ENCODE data around the gene TEX38. TPM values are rescaled to one million over a fixed set of nuclear protein-coding genes. Genes with fewer than 3 reads are reported as not detected.
"Not testable (repeated sequence)": the region's sequence is repeated elsewhere in the genome, so short reads cannot be mapped to it uniquely, and the experiment has no call there.

Gene TEX38
- polyA plus RNA-seq, 2 of the 4 experiments (the other 2 are of a cell fraction), result not detected

- peak; percentile 76 to 91 for DNase-seq (ENCODE audit: low read depth in 1 of 2, low spot score in 1 of 2)
- H3K27ac ChIP-seq, result peak within 1 kb of the TSS; percentile 87 to 94
- peak within 1 kb of the TSS; percentile 97 for H3K4me2 ChIP-seq
- peak; percentile 97 to 98 for ATAC-seq
- H3K4me1 ChIP-seq, result peaks cover 21% of the 10 kb centered on the region; the same call in 2 of the 3 replicates
- TF ChIP-seq FOSL2 (IDR thresholded peaks at IDR 0.05) (no peak), FOSL2 (CRISPR knock-in tag; IDR thresholded peaks at IDR 0.05) (peak; percentile 45; the same call in 1 of the 2 replicates), KDM5A (IDR thresholded peaks at IDR 0.05) (no peak), CHD2 (IDR thresholded peaks at IDR 0.05; ENCODE audit: low read length, partially characterized antibody) (no peak), ELK1 (IDR thresholded peaks at IDR 0.05; ENCODE audit: low read depth, low read length) (no peak), KDM1A (IDR thresholded peaks at IDR 0.05; ENCODE audit: low read depth) (no peak), PHF8 (IDR thresholded peaks at IDR 0.05; ENCODE audit: borderline replicate concordance, low read depth) (peak; percentile 51; the same call in 1 of the 2 replicates), JUN (IDR thresholded peaks at IDR 0.05) (peak; percentile 44 to 60; a peak in 1 of 5 replicates), FOSB (CRISPR knock-in tag; IDR thresholded peaks at IDR 0.05) (no peak), NR3C1 (IDR thresholded peaks at IDR 0.05) (no peak), CHD4 (IDR thresholded peaks at IDR 0.05; ENCODE audit: borderline replicate concordance) (no peak), EHMT2 (IDR thresholded peaks at IDR 0.05; ENCODE audit: low read depth) (no peak), MAX (IDR thresholded peaks at IDR 0.05) (peak; percentile 55), ZNF302 (CRISPR knock-in tag; IDR thresholded peaks at IDR 0.05) (no peak), BCL3 (IDR thresholded peaks at IDR 0.05) (0 out of 3 replicates have a peak, but pooled peaks have one; percentile 42)
- peak within 1 kb of the TSS; percentile 97 for H3K4me3 ChIP-seq
- no peak for FAIRE-seq
- ChIA-PET POLR2A (no interaction called here), CTCF (interaction anchor here (0.6 kb wide), 1 partner anchor 591 kb away, joined by 3 read pairs; no protein-coding TSS in a partner anchor)
- 3% methylated on average over 5 of the region's 85 CpGs for WGBS (ENCODE audit: missing lambda C conversion rate)
- H3K9me3 ChIP-seq, result no peaks in the 10 kb centered on the region
Measured at GRCh38 chr1:46718727-46719622, 47.3 kb downstream of the TEX38 start, which contains the start of gene EFCAB14. TSS of gene EFCAB14 (minus strand) at chr1:46719114. CDS start at chr1:46718087, 1,027 bp downstream.

- Histone ChIP-seq H3K4me2 (peak overlapping the region; percentile 81), H3K27ac (peak overlapping the region; percentile 87 to 94; a peak in 4 of 6 replicates), H3K4me3 (peak overlapping the region; percentile 97), H3K9me3 (no peaks in the 10 kb centered on the region), H3K4me1 (peaks cover 21% of the 10 kb centered on the region; the same call in 2 of the 3 replicates)
- DNase-seq (ENCODE audit: low read depth in 1 of 2, low spot score in 1 of 2) (no peak), ATAC-seq (peak in 1 of 2 experiments; percentile 22; a peak in 3 of 6 replicates), FAIRE-seq (no peak)
- ChIA-PET POLR2A (no interaction called here), CTCF (no interaction called here)
- WGBS (ENCODE audit: missing lambda C conversion rate), result 7% methylated on average over 3 of the region's 3 CpGs
- no peak for TF ChIP-seq NFE2L2 (conservative IDR thresholded peaks at IDR 0.05; ENCODE audit: low read length)
- TF ChIP-seq RCOR1 (IDR thresholded peaks at IDR 0.05; ENCODE audit: low read depth, low read length), result no peak
- TF ChIP-seq TFCP2L1 (CRISPR knock-in tag; IDR thresholded peaks at IDR 0.05), result no peak
- no peak for TF ChIP-seq FOSL2 (IDR thresholded peaks at IDR 0.05)
- no peak for TF ChIP-seq FOSL2 (CRISPR knock-in tag; IDR thresholded peaks at IDR 0.05)
- TF ChIP-seq CBX2 (IDR thresholded peaks at IDR 0.05; ENCODE audit: borderline replicate concordance, low read depth), result no peak
- no peak for TF ChIP-seq ZSCAN20 (CRISPR knock-in tag; IDR thresholded peaks at IDR 0.05)
- TF ChIP-seq MAX (IDR thresholded peaks at IDR 0.05), result no peak
- TF ChIP-seq HDAC2 (IDR thresholded peaks at IDR 0.05), result no peak
- TF ChIP-seq RAD21 (conservative IDR thresholded peaks at IDR 0.05 in 1 of 2, IDR thresholded peaks at IDR 0.05 in 1 of 2), result no peak
- TF ChIP-seq BCL3 (IDR thresholded peaks at IDR 0.05), result no peak
- TF ChIP-seq E2F6 (IDR thresholded peaks at IDR 0.05; ENCODE audit: borderline replicate concordance, low read depth), result no peak
- TF ChIP-seq EHF (CRISPR knock-in tag; IDR thresholded peaks at IDR 0.05), result no peak
- TF ChIP-seq RARB (CRISPR knock-in tag; IDR thresholded peaks at IDR 0.05), result no peak
- TF ChIP-seq MAFK (IDR thresholded peaks at IDR 0.05; ENCODE audit: partially characterized antibody), result no peak
- no peak for TF ChIP-seq MAZ (IDR thresholded peaks at IDR 0.05; ENCODE audit: borderline replicate concordance, low read depth, low read length)
- TF ChIP-seq HES2 (IDR thresholded peaks at IDR 0.05), result no peak
- TF ChIP-seq EHMT2 (IDR thresholded peaks at IDR 0.05; ENCODE audit: low read depth), result no peak
- no peak for TF ChIP-seq JUNB (IDR thresholded peaks at IDR 0.05)
Measured at GRCh38 chr1:46719689-46720088, 48.0 kb downstream of the TEX38 start.

- H3K27ac ChIP-seq; FAIRE-seq; H3K4me3 ChIP-seq; CTCF ChIA-PET; POLR2A ChIA-PET; H3K9me3 ChIP-seq; ATAC-seq; H3K4me2 ChIP-seq; DNase-seq (ENCODE audit: low read depth in 1 of 2, low spot score in 1 of 2): not testable (repeated sequence)
- peaks cover 21% of the 10 kb centered on the region; the same call in 2 of the 3 replicates for H3K4me1 ChIP-seq
- 93% methylated on average over 8 of the region's 8 CpGs for WGBS (ENCODE audit: missing lambda C conversion rate)
Measured at GRCh38 chr1:46720319-46720718, 48.7 kb downstream of the TEX38 start.

Data from A549 (cell line).